GM13977 (cell line): ENCODE measurements around the gene PTPRG.

Experiments used
- DNase-seq: peaks from one replicate; pipeline ENCODE4 v3.0.0; 2012; ENCODE audit warnings: low spot score
- CTCF ChIP-seq: IDR thresholded peaks from 2 replicates; pipeline ENCODE4 v1.5.1; 2012; ENCODE audit warnings: mild to moderate bottlenecking, control low read depth; ENCODE audit not compliant: insufficient read depth; ENCODE audit errors: extremely low read depth, missing control alignments
- in situ Hi-C: fragments of 300-500 bp; cut with MboI; formaldehyde crosslinking; loops from one replicate; pipeline ENCODE4 v1.12.0; 2022; ENCODE audit warnings: low sequenced_read_pairs, low pct_unique_long_range_greater_than_20kb, mixed read lengths, inconsistent platforms; ENCODE audit not compliant: unreplicated experiment

PTPRG gene

GRCh38 chr3:62100282-62100989, 539.1 kb downstream of the PTPRG start:
- in situ Hi-C loops = no loop called here
- no peak for DNase-seq
- TF ChIP-seq CTCF = no peak

DNA sequence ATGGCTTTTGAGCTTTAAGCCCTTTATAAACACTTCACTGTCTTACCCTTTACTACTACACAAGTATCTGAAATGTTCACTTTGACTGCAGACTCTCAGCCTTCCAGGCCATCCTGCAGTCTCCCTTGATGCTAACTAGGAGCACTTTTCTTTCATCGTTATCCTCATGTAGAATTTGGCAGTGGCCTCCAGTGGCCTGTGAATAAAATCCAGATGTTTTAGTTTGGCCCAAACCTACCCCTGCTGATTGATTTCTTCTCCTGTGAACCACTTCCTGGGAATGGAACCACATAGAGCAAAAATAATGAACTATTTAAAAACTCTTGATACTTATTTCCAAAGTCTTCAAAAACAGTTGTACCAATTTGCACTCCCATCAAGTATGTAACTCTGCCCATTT, 540.1 kb downstream of the PTPRG start:
- no peak for DNase-seq
- no peak for TF ChIP-seq CTCF
- in situ Hi-C loops = no loop called here

DNA sequence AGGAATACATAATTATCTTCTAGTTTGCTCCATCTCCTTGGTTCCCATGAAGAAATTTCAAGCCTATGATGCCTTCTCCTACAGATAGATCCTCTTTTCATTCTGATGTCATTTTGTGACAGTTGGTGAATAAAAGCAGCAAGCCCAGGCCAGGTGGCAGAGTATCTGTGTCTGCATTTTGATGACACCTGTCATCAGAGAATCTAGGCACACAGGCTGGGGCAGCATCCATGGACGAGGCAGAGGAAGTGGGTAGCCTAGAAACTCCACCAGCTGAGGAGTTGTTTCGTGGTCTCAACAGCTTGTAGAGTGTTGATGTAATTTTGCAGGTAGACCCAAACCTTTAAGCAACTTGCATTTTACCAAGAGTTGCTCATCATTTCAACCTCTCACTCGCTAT, 542.2 kb downstream of the PTPRG start:
- in situ Hi-C loops = no loop called here
- DNase-seq = no peak
- no peak for TF ChIP-seq CTCF

- no peak for TF ChIP-seq CTCF
- no peak for DNase-seq
- in situ Hi-C loops = no loop called here
These were observed 548.2 kb downstream of the PTPRG start for GRCh38 chr3:62109534-62109933.

DNA sequence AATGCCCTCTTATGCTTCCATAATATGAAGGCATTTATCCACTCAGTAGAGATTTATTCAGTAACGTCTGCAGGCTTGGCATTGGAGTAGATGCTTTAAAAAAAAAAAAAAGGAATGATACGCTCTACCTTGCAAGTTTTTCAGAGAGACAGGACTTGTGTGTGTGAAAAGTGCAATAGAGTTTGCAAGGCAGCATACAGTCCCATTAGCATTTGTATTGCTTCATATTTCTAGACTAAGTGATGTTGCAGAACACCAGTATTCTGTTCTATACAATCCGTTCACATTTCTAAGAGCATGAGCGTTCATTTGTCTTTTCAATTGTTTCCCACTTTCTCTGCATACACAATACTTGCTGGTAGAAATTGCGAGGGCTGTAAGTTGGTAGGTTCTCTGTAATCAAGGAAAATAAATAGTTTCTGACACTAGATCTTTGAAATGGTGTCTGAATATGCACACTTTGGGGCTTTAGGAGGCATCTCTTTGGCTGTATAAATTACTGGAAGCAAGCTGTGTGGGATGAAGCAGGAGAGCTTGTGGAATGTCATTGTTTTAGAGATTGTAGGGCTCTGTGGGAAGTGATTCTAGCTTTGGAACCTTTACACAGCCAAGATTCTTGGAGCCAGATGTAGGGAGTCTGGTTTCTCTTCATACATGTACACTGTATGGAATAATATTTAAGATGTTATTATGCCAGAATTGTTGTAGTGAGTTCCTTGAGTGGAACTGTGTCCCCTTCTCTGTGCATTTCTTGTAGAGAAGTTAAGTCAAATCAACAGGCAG, 549.3 kb downstream of the PTPRG start:
- TF ChIP-seq CTCF = no peak
- in situ Hi-C loops = no loop called here
- no peak for DNase-seq

DNA sequence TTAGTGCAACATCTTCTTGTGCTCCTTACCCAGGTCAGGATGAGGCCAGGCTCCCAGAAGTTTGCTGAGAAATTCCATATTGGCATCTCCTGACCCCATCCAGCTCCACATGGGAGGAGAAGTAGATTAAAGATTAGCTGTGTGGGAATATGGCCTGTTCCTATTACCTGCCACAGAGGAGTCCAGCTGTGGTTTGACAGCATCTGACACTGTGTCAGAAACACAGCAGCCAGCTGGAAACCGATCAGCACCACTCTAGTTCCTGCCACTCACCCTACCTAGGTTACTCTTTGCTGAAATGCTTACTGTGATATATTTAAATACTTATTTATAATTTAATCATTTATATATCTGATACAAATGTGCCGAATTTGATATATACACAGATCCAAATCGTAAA, 551.7 kb downstream of the PTPRG start:
- TF ChIP-seq CTCF = no peak
- in situ Hi-C loops = no loop called here
- DNase-seq = no peak
